ENCODE results near the gene SH3PXD2A. TPM values are rescaled to one million over a fixed set of nuclear protein-coding genes. Genes with fewer than 3 reads are reported as not detected.
A peak's percentile ranks its signal among the peaks of the same experiment; 100 is the strongest.

SH3PXD2A gene
- total and polyA plus RNA-seq, 12 donors, result 6.9 to 44.9 (median 34.4) TPM

DNA sequence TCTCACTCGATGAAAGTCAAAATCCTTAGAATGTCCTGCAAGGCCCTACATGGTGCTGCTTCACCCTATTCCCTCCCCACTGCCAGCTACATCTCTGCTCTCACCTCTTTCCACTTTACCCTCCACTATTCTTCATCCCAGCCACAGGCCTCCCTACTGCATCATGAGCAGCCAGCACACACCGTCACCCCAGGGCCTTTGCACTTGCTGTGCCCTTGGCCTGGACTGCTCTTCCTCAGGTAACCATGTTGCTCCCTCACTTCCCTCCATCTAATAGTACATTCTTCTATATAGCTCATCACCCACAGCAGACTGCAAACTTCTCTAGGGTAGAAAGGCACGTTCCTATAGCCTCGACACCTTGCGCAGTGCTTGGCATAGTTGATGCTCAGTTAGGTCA lies 167.7 kb downstream of the SH3PXD2A start:
- H3K4me1 ChIP-seq, result peaks cover 0 to 26% (median 8%) of the 10 kb centered on the region in 9 donors
- H3K4me3 ChIP-seq, result no peak overlapping the region
- TF ChIP-seq CTCF (IDR thresholded peaks at IDR 0.05), result no peak
- no peak for ATAC-seq
- no peak for DNase-seq
- WGBS, 2 donors, result 94 to 96% methylated on average over 5 of the region's 5 CpGs
- H3K27ac ChIP-seq, result no peak overlapping the region
- intact Hi-C loops (cut with DNase I), result loop anchor here in 8 of 10 donors (2.0 to 5.0 kb wide), 3 partner anchors 83 to 90 kb away; no protein-coding TSS in a partner anchor
- H3K9me3 ChIP-seq, result no peaks in the 10 kb centered on the region
- H3K27me3 ChIP-seq, result peaks cover 0 to 12% (median 0%) of the 10 kb centered on the region in 7 donors
- H3K36me3 ChIP-seq, result no peaks in the 10 kb centered on the region

- intact Hi-C loops (cut with DNase I), result loop anchor here in 8 of 10 donors (2.0 to 5.0 kb wide), 3 partner anchors 82 to 90 kb away; no protein-coding TSS in a partner anchor
Observed at GRCh38 chr10:103687172-103687571, 168.2 kb downstream of the SH3PXD2A start.

GRCh38 chr10:103685880-103686669 lies 169.3 kb downstream of the SH3PXD2A start:
- intact Hi-C loops (cut with DNase I), result loop anchor here in 9 of 10 donors (1.0 to 5.0 kb wide), 5 partner anchors 81 to 89 kb away; no protein-coding TSS in a partner anchor
- WGBS, 2 donors, result 23 to 24% methylated on average over 8 of the region's 8 CpGs
- Histone ChIP-seq H3K27me3 (no peaks in the 10 kb centered on the region), H3K36me3 (no peaks in the 10 kb centered on the region), H3K4me3 (no peak overlapping the region), H3K9me3 (no peaks in the 10 kb centered on the region), H3K27ac (no peak overlapping the region), H3K4me1 (peaks cover 0 to 20% (median 5%) of the 10 kb centered on the region in 9 donors)
- peak; percentile 69 to 87 (median 82) for ATAC-seq
- DNase-seq, result peak; percentile 69 to 78
- peak; percentile 95 to 99 (median 96) for TF ChIP-seq CTCF (IDR thresholded peaks at IDR 0.05)

More at GRCh38 chr10:103687172-103687571, 168.2 kb downstream of the SH3PXD2A start:
- DNase-seq, result no peak
- 88 to 89% methylated on average over 6 of the region's 6 CpGs for WGBS, 2 donors
- Histone ChIP-seq H3K27me3 (peaks cover 0 to 6% (median 0%) of the 10 kb centered on the region in 7 donors), H3K4me3 (no peak overlapping the region), H3K27ac (no peak overlapping the region), H3K4me1 (peaks cover 0 to 21% (median 6%) of the 10 kb centered on the region in 9 donors), H3K9me3 (no peaks in the 10 kb centered on the region), H3K36me3 (no peaks in the 10 kb centered on the region)
- TF ChIP-seq CTCF (IDR thresholded peaks at IDR 0.05), result no peak
- ATAC-seq, result no peak

- ATAC-seq (no peak), DNase-seq (no peak)
- 90 to 96% methylated on average over 4 of the region's 4 CpGs for WGBS, 2 donors
- Histone ChIP-seq H3K27me3 (no peaks in the 10 kb centered on the region), H3K36me3 (no peaks in the 10 kb centered on the region), H3K9me3 (no peaks in the 10 kb centered on the region), H3K4me3 (no peak overlapping the region), H3K27ac (no peak overlapping the region), H3K4me1 (peaks cover 0 to 20% (median 12%) of the 10 kb centered on the region in 9 donors)
- no peak for TF ChIP-seq CTCF (IDR thresholded peaks at IDR 0.05)
- intact Hi-C loops (cut with DNase I), result loop anchor here in 1 of 10 donors (5.0 kb wide), 1 partner anchor 82 kb away; no protein-coding TSS in a partner anchor
Observed at GRCh38 chr10:103683851-103684250, 171.5 kb downstream of the SH3PXD2A start.

Data from heart right ventricle (tissue), 16 donors.